T-helper 1 cell (primary cell): Measurements from ENCODE around the gene FOXO4.

Experiments used
- DNase-seq, 5 donors: peaks; one replicate each; pipeline ENCODE4 v3.0.0-alpha.2; 2012 to 2020

FOXO4 gene

DNA sequence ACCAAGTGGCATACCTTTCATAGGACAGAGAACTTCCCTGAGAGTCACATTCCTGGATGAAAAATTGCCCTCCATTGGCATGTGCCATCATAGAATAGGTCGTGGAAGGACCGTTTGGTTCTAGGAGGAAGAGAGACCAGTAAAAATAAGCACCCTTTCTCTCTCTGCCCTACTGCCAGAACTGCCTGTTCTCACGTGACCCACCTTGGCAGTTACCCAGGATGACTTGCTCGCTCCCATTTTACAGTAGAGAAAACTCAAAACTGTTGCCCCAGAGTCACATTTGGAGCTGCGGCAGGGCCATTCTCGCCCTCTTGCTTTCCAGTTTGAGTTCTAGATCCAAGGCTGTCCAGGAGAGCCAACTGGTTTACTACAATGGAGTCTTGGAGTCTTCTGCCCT is 47.9 kb downstream of the FOXO4 start:
- DNase-seq: no peak

DNA sequence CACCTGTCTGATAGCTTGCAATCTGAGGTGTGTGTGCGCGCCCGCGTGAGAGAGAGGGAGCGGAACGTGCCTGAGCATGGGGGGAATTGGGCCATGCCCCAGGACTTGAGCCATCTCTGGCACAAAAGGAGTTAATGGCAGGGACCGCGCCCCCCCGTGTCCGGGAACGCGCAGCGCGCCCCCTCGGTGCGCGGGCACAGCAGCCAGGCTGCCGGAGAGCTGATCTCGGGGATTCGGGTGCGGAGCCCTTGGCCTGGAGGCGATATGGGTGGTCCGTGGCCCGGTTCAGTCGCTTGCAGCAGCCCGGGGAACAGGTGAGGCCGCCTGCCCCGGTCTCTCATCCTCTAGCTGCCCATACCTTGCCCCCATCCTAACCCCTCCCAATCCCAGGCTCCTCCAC is 49.0 kb downstream of the FOXO4 start, which contains the start of gene NLGN3:
Gene NLGN3 (plus strand): TSS at position 191 of the 400 bp plus-strand sequence. CDS start 2,909 bp downstream, outside the sequence.
- no peak for DNase-seq

DNA sequence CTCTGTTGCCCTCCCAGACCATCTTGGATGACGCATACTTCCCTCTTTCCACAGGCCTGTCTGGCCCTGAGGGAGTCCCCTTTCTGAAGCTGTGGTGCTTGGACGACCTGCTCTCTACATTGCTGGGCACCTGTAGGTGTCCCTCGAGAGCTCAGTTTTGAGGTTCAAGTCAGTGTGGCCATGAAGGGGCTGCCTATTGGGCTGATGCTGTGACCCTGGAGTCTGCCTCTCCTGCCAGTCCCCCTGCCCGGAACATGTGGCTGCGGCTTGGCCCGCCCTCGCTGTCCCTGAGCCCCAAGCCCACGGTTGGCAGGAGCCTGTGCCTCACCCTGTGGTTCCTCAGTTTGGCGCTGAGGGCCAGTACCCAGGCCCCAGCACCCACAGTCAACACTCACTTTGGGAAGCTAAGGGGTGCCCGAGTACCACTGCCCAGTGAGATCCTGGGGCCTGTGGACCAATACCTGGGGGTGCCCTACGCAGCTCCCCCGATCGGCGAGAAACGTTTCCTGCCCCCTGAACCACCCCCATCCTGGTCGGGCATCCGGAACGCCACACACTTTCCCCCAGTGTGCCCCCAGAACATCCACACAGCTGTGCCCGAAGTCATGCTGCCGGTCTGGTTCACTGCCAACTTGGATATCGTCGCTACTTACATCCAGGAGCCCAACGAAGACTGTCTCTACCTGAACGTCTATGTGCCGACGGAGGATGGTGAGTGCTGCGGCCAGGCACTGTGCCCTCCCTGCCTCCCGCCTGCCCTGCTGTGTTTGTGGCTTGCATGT is 52.0 kb downstream of the FOXO4 start:
- no peak for DNase-seq

DNA sequence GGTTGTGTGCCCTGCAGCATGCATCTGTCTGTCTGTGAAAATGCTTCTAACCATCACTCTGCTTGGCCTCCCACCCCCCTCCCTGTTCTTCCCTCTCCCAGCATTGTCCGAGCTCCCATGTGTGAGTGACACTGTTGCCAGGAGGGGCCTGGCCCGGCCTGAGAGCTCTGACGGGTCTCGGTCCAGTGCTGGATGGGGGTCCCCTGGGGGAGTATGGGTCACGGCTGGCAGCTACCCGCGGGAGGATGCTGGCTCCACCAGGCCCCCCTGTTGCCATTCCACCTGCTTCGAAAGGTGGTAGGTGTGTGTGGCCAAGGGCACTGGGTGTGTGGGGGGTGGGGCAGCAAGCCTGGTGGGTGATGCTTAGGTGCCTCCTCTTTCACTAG is 52.6 kb downstream of the FOXO4 start:
- DNase-seq: no peak

DNA sequence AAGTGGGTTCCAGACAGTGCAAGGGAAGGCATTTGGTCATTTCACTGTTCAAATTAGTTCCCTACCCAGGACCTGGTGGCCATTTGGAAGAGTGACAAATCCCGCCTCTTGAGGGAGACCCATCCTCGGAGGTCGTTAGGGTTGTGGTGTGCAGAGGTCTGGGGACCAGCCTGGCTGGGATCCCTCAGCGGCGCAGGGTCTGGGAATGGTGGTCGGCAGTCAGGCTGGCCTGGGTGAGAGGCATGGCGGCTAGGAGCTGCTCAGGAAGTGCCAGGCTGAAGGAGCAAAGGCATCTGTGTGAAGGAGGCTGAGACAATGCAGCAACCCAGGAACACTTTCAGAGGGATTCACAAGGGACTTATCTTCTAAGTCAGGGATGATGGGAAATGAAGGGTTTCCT is 55.7 kb downstream of the FOXO4 start:
- no peak for DNase-seq
